22Rv1 (cell line): ENCODE results near the gene FGD6.

Source experiments
- CTCF ChIP-seq: fragments of 450-650 bp; IDR thresholded peaks from 2 replicates; pipeline ENCODE4 v1.5.1; 2017; ENCODE audit warnings: mild to moderate bottlenecking
- ZFX ChIP-seq: fragments of 450-650 bp; IDR thresholded peaks from 2 replicates; pipeline ENCODE4 v1.6.1; 2017; ENCODE audit warnings: antibody characterized with exemption, borderline replicate concordance

DNA sequence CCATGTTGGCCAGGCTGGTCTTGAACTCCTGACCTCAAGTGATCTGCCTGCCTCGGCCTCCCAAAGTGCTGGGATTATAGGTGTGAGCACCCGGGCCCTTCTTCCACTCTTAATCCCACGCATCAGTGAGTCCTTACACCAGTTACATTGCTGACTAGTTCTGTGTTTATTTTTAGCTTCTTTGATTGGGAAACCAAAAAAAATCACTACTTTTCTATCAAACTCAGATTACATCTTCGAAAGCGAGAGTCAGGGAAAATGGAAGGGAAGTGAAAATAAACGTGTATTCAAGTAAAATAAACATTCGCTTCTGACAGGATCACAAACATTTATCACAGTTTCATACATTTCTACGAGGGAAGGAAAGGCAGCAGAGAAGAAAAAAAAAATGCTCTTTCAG is 32.2 kb downstream of the FGD6 start:
- no peak for TF ChIP-seq CTCF
- no peak for TF ChIP-seq ZFX
